OCI-M1 (cell line): ENCODE results near the gene CCDC159.
"Not testable (repeated sequence)": the region's sequence is repeated elsewhere in the genome, so short reads cannot be mapped to it uniquely, and the experiment has no call there.

Experiments used
- DNase-seq: peaks from one replicate; lab custom pipeline; 2025; lab: John Stamatoyannopoulos, UW

CCDC159 gene

GRCh38 chr19:11346104-11346940, at the start of gene CCDC159, which contains the start of gene TMEM205:
Gene CCDC159, plus strand, starts transcription at chr19:11346519. Its CDS starts 88 bp downstream, at chr19:11346607.
Gene TMEM205, minus strand, starts transcription at chr19:11346268. Its CDS starts 649 bp downstream, at chr19:11345619.
- DNase-seq, result peak; percentile 100

- DNase-seq, result no peak
These were observed 46.1 kb upstream of the CCDC159 start for GRCh38 chr19:11299946-11300810.

GRCh38 chr19:11300811-11301120, 45.6 kb upstream of the CCDC159 start:
- DNase-seq, result no peak

- DNase-seq, result no peak
These were observed 41.4 kb upstream of the CCDC159 start for GRCh38 chr19:11304936-11305335.

GRCh38 chr19:11306337-11306736, 40.0 kb upstream of the CCDC159 start:
- DNase-seq, result no peak

GRCh38 chr19:11320278-11320995, 25.9 kb upstream of the CCDC159 start:
- peak; percentile 91 for DNase-seq

GRCh38 chr19:11321191-11322126, 24.9 kb upstream of the CCDC159 start:
- peak; percentile 55 for DNase-seq

- DNase-seq, result peak; percentile 70
These were observed 23.9 kb upstream of the CCDC159 start for GRCh38 chr19:11322269-11323024.

GRCh38 chr19:11323601-11324078, 22.7 kb upstream of the CCDC159 start:
- no peak for DNase-seq

GRCh38 chr19:11324079-11324661, 22.1 kb upstream of the CCDC159 start:
- DNase-seq, result peak; percentile 99

GRCh38 chr19:11324748-11325389, 21.4 kb upstream of the CCDC159 start:
- DNase-seq, result no peak

GRCh38 chr19:11325544-11325943, 20.8 kb upstream of the CCDC159 start:
- no peak for DNase-seq

- no peak for DNase-seq
These were observed 16.2 kb upstream of the CCDC159 start for GRCh38 chr19:11330127-11330526.

- no peak for DNase-seq
These were observed 14.8 kb upstream of the CCDC159 start for GRCh38 chr19:11331502-11331901.

GRCh38 chr19:11332822-11333221, 13.5 kb upstream of the CCDC159 start:
- DNase-seq, result no peak

GRCh38 chr19:11333838-11334237, 12.5 kb upstream of the CCDC159 start:
- not testable (repeated sequence) for DNase-seq

GRCh38 chr19:11335449-11336146, 10.7 kb upstream of the CCDC159 start:
- no peak for DNase-seq

GRCh38 chr19:11337080-11337479, 9.2 kb upstream of the CCDC159 start:
- no peak for DNase-seq

GRCh38 chr19:11338121-11338520, 8.2 kb upstream of the CCDC159 start:
- no peak for DNase-seq
